HG03064 (cell line): ENCODE measurements around the gene ZNF526.

ENCODE experiments used
- ATAC-seq: cut with Tn5 transposase; IDR thresholded peaks from one replicate; pipeline ENCODE4 v1.9.1; 2021; ENCODE audit warnings: low read depth; ENCODE audit not compliant: unreplicated experiment

Gene ZNF526

DNA sequence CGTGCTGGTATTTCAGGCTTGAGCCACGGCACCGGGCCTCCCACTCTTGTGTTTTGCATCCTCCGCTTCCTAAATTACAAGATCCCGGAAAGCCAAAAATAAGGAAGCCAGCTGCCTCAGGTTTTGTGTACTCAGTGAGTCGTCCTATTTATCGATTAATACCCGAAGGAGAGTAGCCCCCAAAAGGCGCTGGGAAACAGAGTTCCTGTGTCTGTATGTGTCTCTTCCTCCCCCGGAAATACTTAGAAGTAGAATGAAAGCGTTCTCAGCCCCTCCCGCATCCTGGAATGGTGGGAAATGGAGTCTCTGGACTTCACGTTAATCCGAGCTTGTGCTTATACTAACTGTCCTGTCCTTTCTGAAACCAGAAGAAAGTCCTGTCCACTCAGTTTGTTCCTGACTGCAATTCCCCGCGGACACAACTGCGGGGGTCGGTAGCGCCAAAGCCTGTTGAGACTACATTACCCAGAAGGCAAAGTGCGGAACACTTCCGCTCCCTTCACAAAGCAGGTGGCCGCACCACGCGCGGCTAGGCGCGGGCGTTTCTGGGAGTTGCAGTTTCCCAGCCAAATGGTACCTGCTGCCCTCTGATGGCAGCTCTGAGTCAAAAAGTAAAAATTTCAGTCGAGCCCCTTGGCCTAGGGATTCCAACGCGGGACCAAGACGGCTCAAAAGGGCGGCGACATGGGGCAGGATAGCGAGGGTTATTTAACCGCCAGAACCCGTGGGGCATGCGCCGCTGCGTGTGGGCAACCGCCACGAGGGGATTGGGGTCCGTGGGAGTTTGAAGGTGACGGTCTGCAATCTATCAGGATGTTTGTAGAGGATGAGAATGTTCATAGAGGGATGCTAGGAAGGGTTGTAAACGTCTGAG lies 24.5 kb downstream of the ZNF526 start:
- peak; percentile 37 for ATAC-seq

DNA sequence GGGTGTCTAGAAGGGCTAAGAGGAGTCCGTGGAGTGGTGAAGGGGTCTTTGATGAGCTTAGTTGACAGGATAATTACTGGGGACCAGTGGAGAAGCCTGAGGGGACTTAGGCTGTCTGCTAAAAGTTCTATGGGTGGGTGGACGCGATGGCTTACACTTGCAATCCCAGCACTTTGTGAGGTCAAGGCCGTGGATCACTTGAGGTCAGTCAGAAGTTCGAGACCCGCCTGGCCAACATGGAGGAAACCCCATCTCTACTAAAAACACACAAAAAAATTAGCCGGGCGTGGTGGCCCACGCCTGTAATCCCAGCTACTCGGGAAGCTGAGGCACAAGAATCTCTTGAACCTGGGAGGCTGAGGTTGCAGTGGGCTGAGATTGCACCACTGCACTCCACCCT lies 25.1 kb downstream of the ZNF526 start:
- no peak for ATAC-seq

DNA sequence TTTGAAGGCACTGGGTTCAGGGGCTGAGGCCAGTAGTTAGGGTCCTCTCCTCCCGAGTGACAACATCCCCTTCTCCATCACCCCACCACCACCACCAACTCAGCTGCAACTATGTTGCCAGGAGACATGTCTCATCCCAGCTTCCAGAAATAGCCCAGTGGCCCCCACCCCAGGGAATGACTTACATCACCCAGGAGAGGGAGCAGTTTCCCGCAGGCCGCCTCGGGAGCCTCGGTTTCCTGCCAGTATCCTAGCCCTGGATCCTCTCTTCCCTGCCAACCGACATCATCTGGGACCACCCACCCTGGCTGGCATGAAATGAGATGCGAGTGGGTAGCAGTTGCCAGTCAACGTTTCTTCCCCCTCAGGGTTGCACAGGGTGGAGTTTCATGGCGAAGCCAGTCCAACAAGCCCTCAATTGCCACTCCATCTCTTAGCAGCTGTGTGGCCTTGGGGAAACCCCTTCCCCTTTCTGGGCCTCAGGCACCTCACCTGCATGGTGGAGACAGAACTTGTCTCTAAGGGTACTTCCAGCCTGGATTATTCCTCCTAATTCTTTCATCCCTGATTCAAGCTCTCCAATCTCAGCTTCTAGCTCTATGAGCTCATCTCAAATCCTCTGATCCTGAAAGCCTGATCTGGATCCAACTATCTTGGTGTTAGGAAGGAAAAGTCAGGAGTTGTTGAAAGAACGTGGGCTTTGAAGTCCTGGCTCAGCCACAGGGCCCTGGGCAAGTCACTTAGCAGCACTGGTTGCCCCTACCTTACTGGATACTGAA lies 26.2 kb downstream of the ZNF526 start:
- ATAC-seq, result no peak

DNA sequence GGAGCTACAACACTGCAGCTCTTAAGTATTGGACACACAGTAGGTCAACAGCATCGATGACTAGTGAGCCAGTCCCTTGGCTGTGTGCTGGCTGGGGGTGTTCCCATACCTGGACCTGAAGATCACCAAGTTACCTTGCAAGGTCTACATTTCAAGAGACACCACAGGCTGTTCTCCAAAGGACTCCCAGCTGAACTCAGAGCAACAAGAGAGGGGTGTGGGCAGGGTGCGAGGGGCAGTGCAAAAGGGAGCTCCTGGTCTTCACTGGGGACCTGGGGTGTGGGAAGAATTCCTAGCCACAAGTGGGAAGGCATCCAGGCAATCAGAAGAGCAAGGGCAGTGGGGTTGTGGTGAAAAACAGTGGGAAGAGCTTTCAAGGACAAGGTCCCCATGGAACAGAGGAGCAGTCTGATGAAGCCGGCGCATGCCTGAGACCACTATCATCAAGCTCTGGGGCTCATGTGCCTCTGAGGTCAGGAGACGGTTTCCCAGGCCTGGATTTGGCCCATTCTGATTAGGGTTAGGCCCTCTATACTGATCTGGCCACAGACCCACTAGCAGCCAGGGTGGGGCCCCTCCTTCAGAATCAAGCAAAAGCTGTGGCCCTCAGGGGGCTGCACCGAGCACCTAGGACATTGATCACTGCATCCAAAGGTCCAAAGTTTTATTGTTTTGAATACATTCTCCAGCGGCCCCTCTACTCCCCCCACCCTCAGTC lies 27.0 kb downstream of the ZNF526 start:
- no peak for ATAC-seq

DNA sequence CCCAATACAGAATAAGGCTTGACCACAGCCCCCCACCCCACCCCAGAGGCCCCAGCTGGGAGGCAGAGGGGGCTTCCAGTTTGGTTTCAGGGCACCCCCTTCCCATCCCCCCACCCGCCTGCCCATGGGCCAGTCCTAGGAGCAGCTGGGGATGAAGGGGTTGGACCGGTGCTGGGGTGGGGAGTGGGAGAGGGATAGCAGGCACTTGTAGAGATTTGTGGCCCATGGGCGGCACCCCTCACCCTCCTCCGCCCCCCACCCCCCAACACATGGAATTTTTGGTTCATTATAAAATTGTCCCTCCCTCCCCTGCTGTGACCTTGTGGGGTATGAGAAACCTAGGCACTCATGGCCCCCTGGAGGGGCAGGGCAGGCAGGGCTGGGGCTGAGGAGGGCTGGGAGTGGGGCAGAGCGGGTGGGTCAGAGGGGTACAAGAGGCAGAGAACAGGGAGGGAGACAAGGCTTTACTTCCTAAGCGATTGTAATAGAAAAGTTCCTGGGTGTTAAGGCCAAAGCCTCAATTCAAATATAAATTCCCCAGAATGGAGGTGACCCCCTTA lies 27.6 kb downstream of the ZNF526 start:
- ATAC-seq, result no peak

DNA sequence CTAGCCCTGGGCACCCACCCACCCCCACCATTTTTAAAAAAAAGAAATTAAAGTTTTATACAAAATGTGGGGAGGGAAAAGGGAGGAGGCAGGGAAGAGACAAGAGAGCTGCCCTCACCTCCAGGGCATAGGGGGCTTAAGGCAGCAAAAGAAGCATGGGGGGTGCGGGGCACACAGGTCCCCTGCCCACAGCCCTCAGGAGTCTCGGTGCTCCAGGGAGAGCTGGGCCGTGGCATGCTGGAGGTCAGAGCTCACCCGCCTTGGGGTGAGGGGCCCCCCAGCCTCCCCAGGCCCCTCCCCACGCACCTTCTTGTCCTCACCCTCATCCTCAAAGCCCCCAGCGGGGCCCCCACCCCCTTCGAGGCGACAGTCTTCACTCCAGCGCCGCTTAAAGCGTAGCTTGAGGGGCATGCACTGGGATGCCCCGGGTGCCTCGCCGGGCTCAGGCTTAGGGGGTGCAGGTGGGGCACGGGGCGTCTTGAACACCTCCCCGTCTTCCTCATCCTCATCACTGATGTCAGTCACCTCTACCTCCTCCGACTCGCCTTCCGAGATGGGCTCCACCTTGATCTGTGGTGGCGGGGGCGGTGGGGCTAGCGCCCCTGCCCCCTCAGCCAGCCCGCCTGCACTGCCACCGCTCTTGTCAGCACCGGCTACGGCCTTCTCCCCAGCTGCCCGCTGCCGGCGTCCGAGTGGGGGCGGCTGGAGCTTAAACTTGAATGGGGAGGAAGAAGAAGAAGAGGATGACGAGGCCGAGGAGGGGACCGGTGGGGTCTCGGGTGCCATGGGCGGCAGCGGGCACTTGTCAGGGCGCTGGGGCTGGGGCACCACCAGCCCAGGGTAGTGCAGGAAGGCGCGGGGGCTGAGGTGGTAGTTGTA lies 28.4 kb downstream of the ZNF526 start:
- no peak for ATAC-seq

DNA sequence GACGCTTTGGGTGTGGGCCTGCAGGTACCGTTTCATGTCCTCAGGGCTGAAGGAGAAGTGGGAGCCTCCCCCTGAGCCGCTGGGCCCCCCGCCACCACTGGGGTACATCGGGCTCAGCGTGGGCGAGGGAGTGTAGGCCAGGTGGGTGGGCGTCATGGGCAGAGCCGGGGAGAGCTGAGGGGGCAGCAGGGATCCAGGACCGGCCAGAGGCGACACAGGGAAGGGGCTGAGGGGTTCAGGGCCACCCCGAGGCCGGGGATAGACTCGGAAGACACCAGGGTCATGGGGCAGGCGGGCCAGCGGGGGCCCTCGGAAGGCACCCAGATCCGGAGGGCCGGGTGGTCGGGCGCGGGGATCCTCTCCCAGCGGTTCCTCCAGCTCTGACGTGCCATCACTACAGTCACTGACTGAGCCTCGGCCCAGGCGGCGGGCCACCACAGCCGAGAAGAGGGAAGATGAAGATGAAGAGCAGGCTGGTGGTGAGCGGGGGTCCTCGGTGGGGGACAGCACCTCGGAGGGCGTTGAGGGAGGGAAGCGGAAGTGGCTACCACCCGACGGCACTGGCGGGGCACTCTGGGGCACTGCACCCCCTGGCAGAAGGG lies 29.1 kb downstream of the ZNF526 start:
- ATAC-seq, result no peak

DNA sequence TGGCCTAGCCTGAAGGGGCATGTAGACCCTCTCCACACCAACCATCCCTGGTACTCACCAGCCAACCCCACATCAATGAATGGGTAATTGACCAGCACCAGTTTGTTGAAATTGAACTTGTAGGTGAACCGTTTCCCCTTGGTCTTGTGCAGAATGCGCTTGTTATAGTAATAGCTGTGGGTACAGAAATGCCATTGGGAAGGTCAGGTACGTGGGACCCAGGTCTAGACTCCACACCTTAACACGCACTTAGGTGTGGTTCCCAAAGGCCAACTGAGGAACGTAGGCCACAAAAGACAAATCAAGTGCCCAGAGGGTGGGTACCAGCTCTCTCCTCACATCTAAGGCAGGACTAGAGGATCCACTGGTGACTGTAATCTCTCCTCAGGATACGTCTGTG lies 29.7 kb downstream of the ZNF526 start:
- ATAC-seq, result no peak

DNA sequence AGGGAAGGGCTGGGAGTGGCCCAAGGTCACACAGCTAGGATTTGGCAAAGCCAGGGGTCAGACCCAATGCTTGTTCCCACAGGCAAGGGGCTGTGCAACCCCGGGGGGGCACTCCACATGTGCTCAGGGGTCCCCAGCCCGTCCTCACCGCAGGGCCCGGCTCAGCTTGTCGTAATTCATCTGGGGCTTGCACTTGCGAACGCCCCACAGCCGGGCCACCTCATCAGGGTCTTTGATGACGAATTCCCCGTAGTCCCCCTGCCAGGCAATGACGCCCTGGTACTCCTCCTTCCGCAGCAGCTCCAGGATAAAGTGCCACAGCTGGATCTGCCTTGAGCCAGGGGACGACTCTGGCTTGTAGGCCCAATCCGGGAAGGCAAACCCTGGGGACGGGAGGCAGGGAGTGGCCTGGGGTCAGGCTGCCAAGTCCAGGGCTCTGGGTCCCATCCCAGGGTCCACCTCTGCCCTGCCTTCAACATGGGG lies 30.1 kb downstream of the ZNF526 start:
- no peak for ATAC-seq

DNA sequence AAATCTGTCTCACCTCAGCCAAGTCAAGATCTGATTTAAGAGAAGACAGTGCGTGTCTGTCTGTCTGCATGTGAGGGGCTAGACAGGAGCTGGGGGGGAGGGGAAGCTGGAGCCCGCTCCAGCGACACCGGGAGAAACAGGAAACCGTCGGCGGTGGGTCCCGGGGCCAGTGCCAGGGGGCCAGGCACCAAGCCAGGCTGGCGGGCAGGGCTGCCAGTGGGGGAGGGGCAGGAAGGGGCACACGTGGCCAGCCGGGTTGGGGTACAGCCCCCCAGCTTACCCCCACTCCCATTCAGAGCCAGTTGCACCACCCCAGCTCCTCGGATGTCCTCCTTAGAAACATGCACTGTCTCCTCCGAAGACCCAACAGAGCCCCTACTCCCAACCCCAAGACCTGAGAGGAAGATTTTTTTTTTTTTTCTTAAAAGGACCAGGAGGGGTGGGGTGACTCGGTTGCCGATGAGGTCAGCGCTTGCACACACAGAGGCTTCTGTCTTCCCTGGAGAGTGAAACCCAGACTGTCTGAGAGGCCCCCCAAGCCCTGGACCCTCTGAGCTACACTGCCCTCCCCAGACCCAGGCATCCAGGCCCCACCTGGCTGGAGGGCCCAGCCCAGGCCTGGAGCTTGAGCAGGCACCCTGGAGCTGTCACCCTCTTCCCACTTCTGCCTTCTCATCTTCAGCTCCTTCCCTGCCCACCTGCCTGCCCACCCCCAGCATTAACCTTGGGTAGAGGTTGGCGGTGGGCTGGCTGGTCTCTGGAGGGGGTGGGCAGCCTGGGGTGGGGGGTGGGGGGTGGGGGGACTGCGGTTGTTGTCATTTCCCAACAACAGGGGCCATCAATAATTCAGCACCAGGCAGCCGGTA lies 30.8 kb downstream of the ZNF526 start:
- ATAC-seq, result no peak

DNA sequence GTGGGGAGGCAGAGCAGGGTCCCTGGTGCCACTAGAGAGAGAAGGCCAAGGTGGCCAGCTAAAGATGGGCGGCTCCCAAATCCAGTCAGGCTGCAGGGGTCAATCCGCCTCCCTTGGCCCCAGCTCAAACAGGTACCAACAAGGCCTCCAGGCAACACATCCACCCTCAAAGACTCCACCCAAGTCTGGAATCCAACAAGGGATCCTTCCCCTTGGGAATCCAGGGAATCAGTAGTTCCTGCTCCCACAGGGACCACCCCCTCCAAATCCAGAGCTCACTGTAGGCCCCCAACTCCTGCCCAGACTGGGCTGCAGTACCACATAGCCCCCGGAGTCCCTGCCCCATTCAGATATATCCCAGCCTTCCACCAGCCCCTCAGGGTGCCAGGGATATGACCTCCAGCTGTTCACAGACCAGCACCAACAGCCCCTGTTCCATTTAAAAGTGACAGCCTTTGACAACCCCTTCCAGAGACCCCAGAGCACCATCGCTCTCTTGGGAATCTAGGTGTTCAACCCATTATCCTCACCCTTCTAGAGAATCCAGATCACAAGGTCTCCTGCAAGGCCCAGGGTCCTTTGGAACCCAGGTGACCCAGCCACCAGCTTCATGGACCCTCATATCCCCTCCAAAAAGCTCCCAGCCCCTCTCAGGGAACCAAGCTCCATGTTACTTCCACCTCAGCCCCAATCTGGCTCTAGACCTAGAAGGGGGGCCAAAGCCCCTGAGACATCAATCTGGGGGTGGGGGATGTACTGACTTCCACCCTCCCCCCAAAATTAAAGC lies 31.7 kb downstream of the ZNF526 start:
- ATAC-seq, result no peak

DNA sequence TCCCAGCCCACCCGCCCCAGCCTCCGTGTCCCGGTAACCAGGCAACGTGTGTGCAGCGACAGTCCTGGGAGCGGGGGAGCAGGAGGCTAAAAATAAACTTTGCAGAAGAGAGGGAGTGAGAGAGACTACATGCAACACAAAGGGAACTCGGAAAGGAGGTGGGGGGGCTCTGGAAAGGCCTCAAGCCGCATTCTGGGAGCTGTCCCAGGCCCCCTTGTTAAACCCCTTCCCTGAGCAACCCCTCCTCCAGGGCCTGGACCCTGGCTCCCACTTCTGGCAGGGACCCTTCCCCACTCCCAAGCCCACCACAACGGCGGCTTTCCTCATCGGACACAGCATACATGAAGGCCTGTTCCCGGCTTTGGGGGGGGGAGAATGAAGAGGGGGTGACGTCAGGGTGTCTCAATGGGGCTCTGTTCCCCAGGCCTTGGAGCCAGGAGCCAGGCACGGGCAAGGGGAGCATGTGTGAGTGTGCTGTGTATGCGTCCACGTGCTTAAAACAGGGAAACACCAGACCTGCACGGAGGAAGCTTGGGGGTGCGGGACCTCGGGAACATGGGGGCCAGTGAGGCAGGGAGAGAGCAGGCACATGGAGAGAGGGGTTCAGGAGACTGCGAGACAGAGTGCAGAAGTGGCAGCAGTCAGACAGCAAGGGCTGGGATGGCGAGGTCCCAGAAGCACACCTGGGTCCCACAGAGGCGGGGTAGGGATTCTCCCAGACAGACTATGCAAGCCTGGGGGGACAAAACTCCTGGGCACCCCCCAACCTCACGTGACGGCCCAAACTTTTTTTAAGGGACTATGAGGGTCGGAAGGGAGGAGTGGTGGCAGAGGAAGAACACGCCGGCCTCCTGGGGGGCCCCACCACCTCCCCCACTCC lies 32.5 kb downstream of the ZNF526 start:
- ATAC-seq, result no peak

DNA sequence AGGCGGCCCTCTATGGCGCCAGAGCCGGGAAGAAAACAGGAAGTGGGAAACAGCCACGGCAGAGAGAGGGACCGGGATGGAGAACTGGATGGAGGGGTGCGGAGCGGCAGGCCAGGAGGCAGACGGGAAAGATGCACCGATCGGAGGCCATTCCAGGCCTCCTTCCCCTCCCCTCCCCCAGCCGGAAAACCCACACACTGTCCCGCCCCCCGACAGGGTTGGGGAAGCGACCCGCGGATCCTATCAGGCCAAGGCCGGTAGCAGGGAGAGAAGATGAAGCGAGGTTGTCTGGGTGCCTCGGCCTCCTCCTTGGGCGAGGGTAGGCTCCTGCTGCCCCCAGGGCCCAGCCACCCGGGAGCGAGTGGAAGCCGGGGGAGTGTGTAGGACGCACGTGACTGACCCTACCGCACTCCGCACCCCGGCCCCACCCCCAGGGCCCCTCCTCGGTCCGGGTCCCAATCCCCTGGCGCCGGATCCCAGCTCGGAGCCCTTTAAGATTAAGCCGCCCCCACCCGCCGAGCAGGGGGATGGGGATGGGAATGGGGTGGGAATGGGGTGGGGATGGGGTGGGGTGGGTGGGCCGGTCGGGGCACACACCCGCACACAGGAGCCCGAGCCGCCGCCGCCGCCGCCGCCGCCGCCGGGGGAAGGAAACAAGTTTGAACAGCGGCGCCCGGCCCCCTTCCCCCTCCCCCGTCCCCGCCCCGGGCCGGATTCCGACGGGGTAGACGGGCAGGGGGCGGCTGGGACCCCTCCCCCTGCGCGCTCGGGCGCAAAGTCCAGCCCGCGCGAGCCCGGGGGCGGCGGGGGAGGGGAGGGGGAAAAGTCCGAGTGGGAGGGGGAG lies 33.4 kb downstream of the ZNF526 start:
- ATAC-seq, result no peak

DNA sequence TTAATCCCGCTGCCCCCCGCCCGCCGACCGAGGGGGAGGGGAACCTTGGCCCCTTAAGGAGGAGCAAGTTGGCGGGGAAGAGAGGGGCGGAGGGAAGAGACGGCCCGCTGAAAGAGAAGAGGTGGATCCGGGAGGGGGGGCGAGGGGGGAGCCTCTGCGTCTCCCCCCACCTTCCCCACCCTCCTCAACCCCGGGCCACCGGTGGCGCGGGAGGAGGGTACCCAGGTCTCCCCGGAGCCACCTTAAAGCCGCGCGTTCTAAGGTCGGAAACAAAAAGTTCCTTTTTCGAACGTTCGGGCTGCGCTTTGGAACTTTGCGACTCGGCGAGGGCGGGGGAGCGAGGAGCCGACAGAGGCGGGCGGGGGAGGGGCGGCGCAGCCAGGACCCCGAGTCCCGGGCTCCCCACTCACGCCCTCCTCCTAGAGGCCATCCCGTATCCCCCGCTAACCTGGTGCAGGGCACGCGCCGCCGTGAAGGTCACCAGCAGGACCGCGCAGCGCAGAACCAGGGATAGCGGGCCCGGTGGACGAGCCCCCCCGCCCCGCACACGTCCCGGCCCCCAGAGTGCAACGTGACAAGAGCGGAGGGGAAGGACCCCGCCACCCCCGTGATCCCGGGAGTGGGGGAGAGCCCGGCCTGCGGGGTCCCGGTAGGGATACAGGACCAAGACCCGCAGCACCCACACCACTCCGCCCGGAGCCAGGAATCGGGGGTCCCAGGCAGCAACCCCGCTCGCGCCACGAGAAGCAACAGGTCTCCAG lies 34.2 kb downstream of the ZNF526 start:
- ATAC-seq, result no peak
